Mesothelial cell of epicardium (in vitro differentiated cells): ENCODE measurements around the gene CTDSPL. TPM values are rescaled to one million over a fixed set of nuclear protein-coding genes. Genes with fewer than 3 reads are reported as not detected.
A peak's percentile ranks its signal among the peaks of the same experiment; 100 is the strongest.

Source experiments
- DNase-seq, 2 experiments: peaks; one replicate each; pipeline ENCODE4 v3.0.0; 2021; ENCODE audit warnings: low spot score in 2 of 2; ENCODE audit not compliant: unreplicated experiment in 2 of 2
- H3K27ac Mint-ChIP-seq: 2 replicates; pipeline ENCODE4 v1.8.0; 2021; ENCODE audit warnings: mixed read lengths
- H3K27me3 Mint-ChIP-seq: 2 replicates; pipeline ENCODE4 v1.8.0; 2021; ENCODE audit warnings: low read depth, mixed read lengths
- H3K36me3 Mint-ChIP-seq: 2 replicates; pipeline ENCODE4 v1.8.0; 2021; ENCODE audit warnings: mixed read lengths
- H3K4me1 Mint-ChIP-seq: 2 replicates; pipeline ENCODE4 v1.8.0; 2021; ENCODE audit warnings: mixed read lengths
- H3K4me3 Mint-ChIP-seq: 2 replicates; pipeline ENCODE4 v1.8.0; 2021; ENCODE audit warnings: mild to moderate bottlenecking, moderate library complexity, mixed read lengths
- H3K9me3 Mint-ChIP-seq: 2 replicates; pipeline ENCODE4 v1.8.0; 2021; ENCODE audit warnings: mixed read lengths
- CTCF ChIP-seq: fragments of 200-600 bp; sonication (generic); IDR thresholded peaks from one replicate; pipeline ENCODE4 v1.5.0; 2021; ENCODE audit warnings: antibody characterized with exemption; ENCODE audit not compliant: unreplicated experiment
- total RNA-seq: library from RNA; stranded (reverse); gene quantifications from 3 replicates; pipeline ENCODE4 v1.2.1, GENCODE V29; 2021

CTDSPL gene
- total RNA-seq, 1 donor from 2014 or later, result 29.9 TPM

GRCh38 chr3:37956723-37957538 lies 95.3 kb downstream of the CTDSPL start:
- no peak for DNase-seq
- Mint-ChIP-seq H3K27me3 (no peaks in the 10 kb centered on the region), H3K36me3 (peaks cover 21% of the 10 kb centered on the region), H3K4me3 (no peak overlapping the region), H3K27ac (peak overlapping the region; percentile 89), H3K4me1 (peaks cover 30% of the 10 kb centered on the region), H3K9me3 (peaks cover 6% of the 10 kb centered on the region)
- TF ChIP-seq CTCF, result no peak

- H3K27ac Mint-ChIP-seq, result peak overlapping the region; percentile 71
- peaks cover 35% of the 10 kb centered on the region for H3K4me1 Mint-ChIP-seq
- H3K36me3 Mint-ChIP-seq, result peaks cover 15% of the 10 kb centered on the region
- no peaks in the 10 kb centered on the region for H3K27me3 Mint-ChIP-seq
- no peak for TF ChIP-seq CTCF
- no peak overlapping the region for H3K4me3 Mint-ChIP-seq
- H3K9me3 Mint-ChIP-seq, result peaks cover 1% of the 10 kb centered on the region
- no peak for DNase-seq
Observed at GRCh38 chr3:37957539-37957936, 95.9 kb downstream of the CTDSPL start.

- Mint-ChIP-seq H3K4me1 (peaks cover 25% of the 10 kb centered on the region), H3K27ac (peak overlapping the region; percentile 32), H3K36me3 (peaks cover 5% of the 10 kb centered on the region), H3K9me3 (no peaks in the 10 kb centered on the region), H3K27me3 (no peaks in the 10 kb centered on the region), H3K4me3 (no peak overlapping the region)
- no peak for TF ChIP-seq CTCF
- no peak for DNase-seq
Observed at GRCh38 chr3:37961622-37962431, 100.1 kb downstream of the CTDSPL start.

GRCh38 chr3:37963016-37963415 lies 101.3 kb downstream of the CTDSPL start:
- no peak overlapping the region for H3K4me3 Mint-ChIP-seq
- DNase-seq, result no peak
- peaks cover 5% of the 10 kb centered on the region for H3K36me3 Mint-ChIP-seq
- H3K27me3 Mint-ChIP-seq, result no peaks in the 10 kb centered on the region
- H3K4me1 Mint-ChIP-seq, result peaks cover 19% of the 10 kb centered on the region
- no peaks in the 10 kb centered on the region for H3K9me3 Mint-ChIP-seq
- TF ChIP-seq CTCF, result no peak
- peak overlapping the region; percentile 81 for H3K27ac Mint-ChIP-seq

GRCh38 chr3:37963635-37964034 lies 102.0 kb downstream of the CTDSPL start:
- peaks cover 5% of the 10 kb centered on the region for H3K36me3 Mint-ChIP-seq
- H3K27ac Mint-ChIP-seq, result no peak overlapping the region
- no peaks in the 10 kb centered on the region for H3K27me3 Mint-ChIP-seq
- no peak overlapping the region for H3K4me3 Mint-ChIP-seq
- DNase-seq, result no peak
- H3K4me1 Mint-ChIP-seq, result peaks cover 19% of the 10 kb centered on the region
- TF ChIP-seq CTCF, result no peak
- no peaks in the 10 kb centered on the region for H3K9me3 Mint-ChIP-seq
